A549 (cell line): Measurements from ENCODE around the gene HOXD9.

Experiments
- CTCF ChIP-seq: fragments of >200 bp; sonication (Bioruptor Twin); formaldehyde crosslinking; IDR thresholded peaks from 3 replicates; pipeline ENCODE4 v1.5.1; 2016
- EHMT2 ChIP-seq: fragments of 200-600 bp; sonication (generic); IDR thresholded peaks from 2 replicates; pipeline ENCODE4 v1.6.1; 2016; ENCODE audit warnings: antibody characterized with exemption, low read depth, mild to moderate bottlenecking, moderate library complexity
- EP300 ChIP-seq, 2 experiments: fragments of >200 bp; sonication (Bioruptor Twin); formaldehyde crosslinking; IDR thresholded peaks; 2 replicates in 1 of 2; 3 replicates in 1 of 2; pipeline ENCODE4 v1.6.1; 2016 to 2017
- HDAC2 ChIP-seq: fragments of 200-600 bp; sonication (generic); IDR thresholded peaks from 2 replicates; pipeline ENCODE4 v1.6.1; 2016
- HMGXB4 ChIP-seq: fragments of 250-450 bp; sonication (Bioruptor Pico); IDR thresholded peaks from 2 replicates; pipeline ENCODE4 v1.5.0; 2021; ENCODE audit warnings: mild to moderate bottlenecking, moderate library complexity, borderline replicate concordance
- HOXB5 ChIP-seq: fragments of 250-450 bp; sonication (Bioruptor Pico); IDR thresholded peaks from 2 replicates; pipeline ENCODE4 v1.5.0; 2020; ENCODE audit warnings: mild to moderate bottlenecking, moderate library complexity
- JUN ChIP-seq, 2 experiments: fragments of >200 bp; sonication (Bioruptor Twin); formaldehyde crosslinking; IDR thresholded peaks; 2 replicates in 1 of 2; 3 replicates in 1 of 2; pipeline ENCODE4 v1.6.1; 2016 to 2017
- JUNB ChIP-seq: fragments of >200 bp; sonication (Bioruptor Twin); formaldehyde crosslinking; IDR thresholded peaks from 2 replicates; pipeline ENCODE4 v1.6.1; 2016
- POLR2A ChIP-seq: IDR thresholded peaks from 2 replicates; pipeline ENCODE4 v1.6.1; 2012; ENCODE audit warnings: mild to moderate bottlenecking, low read length
- REST ChIP-seq: fragments of 200-600 bp; sonication (generic); IDR thresholded peaks from 2 replicates; pipeline ENCODE4 v1.6.1; 2016; ENCODE audit warnings: antibody characterized with exemption, mild to moderate bottlenecking, moderate library complexity
- ZNF302 ChIP-seq: fragments of 250-450 bp; sonication (Bioruptor Pico); IDR thresholded peaks from 2 replicates; pipeline ENCODE4 v1.9.0; 2021; ENCODE audit warnings: inconsistent platforms, mild to moderate bottlenecking, moderate library complexity
- TF ChIP-seq, protein P1 (sequence below): fragments of 150-350 bp; IDR thresholded peaks from 2 replicates; pipeline ENCODE4 v1.6.1; 2014; ENCODE audit warnings: low read depth, mild to moderate bottlenecking, low read length
- TF ChIP-seq, protein P2 (sequence below): IDR thresholded peaks from 2 replicates; pipeline ENCODE4 v1.6.1; 2012

GRCh38 chr2:176101842-176102241, 20.7 kb upstream of the HOXD9 start:
- TF ChIP-seq CTCF (no peak), EHMT2 (no peak), HMGXB4 (CRISPR knock-in tag) (no peak), ZNF302 (no peak), POLR2A (no peak), JUN (IDR thresholded peaks at IDR 0.05) (no peak), EP300 (IDR thresholded peaks at IDR 0.05) (no peak), REST (no peak), HOXB5 (CRISPR knock-in tag) (no peak), HDAC2 (no peak), JUNB (no peak)
- TF ChIP-seq, protein P1, sequence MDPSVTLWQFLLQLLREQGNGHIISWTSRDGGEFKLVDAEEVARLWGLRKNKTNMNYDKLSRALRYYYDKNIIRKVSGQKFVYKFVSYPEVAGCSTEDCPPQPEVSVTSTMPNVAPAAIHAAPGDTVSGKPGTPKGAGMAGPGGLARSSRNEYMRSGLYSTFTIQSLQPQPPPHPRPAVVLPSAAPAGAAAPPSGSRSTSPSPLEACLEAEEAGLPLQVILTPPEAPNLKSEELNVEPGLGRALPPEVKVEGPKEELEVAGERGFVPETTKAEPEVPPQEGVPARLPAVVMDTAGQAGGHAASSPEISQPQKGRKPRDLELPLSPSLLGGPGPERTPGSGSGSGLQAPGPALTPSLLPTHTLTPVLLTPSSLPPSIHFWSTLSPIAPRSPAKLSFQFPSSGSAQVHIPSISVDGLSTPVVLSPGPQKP = no peak
- TF ChIP-seq, protein P2, sequence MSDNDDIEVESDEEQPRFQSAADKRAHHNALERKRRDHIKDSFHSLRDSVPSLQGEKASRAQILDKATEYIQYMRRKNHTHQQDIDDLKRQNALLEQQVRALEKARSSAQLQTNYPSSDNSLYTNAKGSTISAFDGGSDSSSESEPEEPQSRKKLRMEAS = no peak
